ENCODE measurements around the gene SLC7A1. TPM values are rescaled to one million over a fixed set of nuclear protein-coding genes. Genes with fewer than 3 reads are reported as not detected.
A peak's percentile ranks its signal among the peaks of the same experiment; 100 is the strongest.

SLC7A1 gene
- total RNA-seq, 6 donors from 2014 or later: 2.1 to 38.0 (median 21.5) TPM

- H3K27me3 ChIP-seq: no peaks in the 10 kb centered on the region
- TF ChIP-seq EP300 (IDR thresholded peaks at IDR 0.05) (no peak), POLR2A (IDR thresholded peaks at IDR 0.05) (no peak), CTCF (IDR thresholded peaks at IDR 0.05) (no peak), POLR2AphosphoS5 (IDR thresholded peaks at IDR 0.05) (no peak)
- ATAC-seq (ENCODE audit: low FRiP score in 2 of 2) (no peak), DNase-seq (no peak)
- H3K9me3 ChIP-seq: no peaks in the 10 kb centered on the region
- 90 to 94% methylated on average over 14 of the region's 14 CpGs for WGBS, 2 donors
- H3K4me3 ChIP-seq: no peak overlapping the region
- no peak overlapping the region for H3K27ac ChIP-seq
- peaks cover 0 to 14% (median 3%) of the 10 kb centered on the region in 4 donors for H3K36me3 ChIP-seq
- peaks cover 0 to 5% (median 0%) of the 10 kb centered on the region in 4 donors for H3K4me1 ChIP-seq
Measured at GRCh38 chr13:29509999-29510589, 85.4 kb downstream of the SLC7A1 start.

GRCh38 chr13:29508876-29509252 lies 86.6 kb downstream of the SLC7A1 start:
- H3K4me1 ChIP-seq: peaks cover 0 to 5% (median 0%) of the 10 kb centered on the region in 4 donors
- H3K4me3 ChIP-seq: no peak overlapping the region
- no peak for TF ChIP-seq EP300 (IDR thresholded peaks at IDR 0.05)
- TF ChIP-seq POLR2AphosphoS5 (IDR thresholded peaks at IDR 0.05): no peak
- no peak for TF ChIP-seq POLR2A (IDR thresholded peaks at IDR 0.05)
- TF ChIP-seq CTCF (IDR thresholded peaks at IDR 0.05): no peak
- no peak overlapping the region for H3K27ac ChIP-seq
- WGBS, 2 donors: 64 to 100% methylated on average over 4 of the region's 4 CpGs
- H3K9me3 ChIP-seq: no peaks in the 10 kb centered on the region
- DNase-seq (no peak), ATAC-seq (ENCODE audit: low FRiP score in 2 of 2) (no peak)
- no peaks in the 10 kb centered on the region for H3K27me3 ChIP-seq
- H3K36me3 ChIP-seq: peaks cover 0 to 3% (median 0%) of the 10 kb centered on the region in 4 donors

GRCh38 chr13:29508130-29508875 lies 87.2 kb downstream of the SLC7A1 start:
- WGBS, 2 donors: 44 to 72% methylated on average over 5 to 14 of the region's 16 CpGs
- peak in 1 of 2 donors; percentile 79 for DNase-seq
- TF ChIP-seq CTCF (IDR thresholded peaks at IDR 0.05) (peak; percentile 81 to 93 (median 88)), POLR2A (IDR thresholded peaks at IDR 0.05) (no peak), POLR2AphosphoS5 (IDR thresholded peaks at IDR 0.05) (no peak)
- no peak overlapping the region for H3K4me3 ChIP-seq
- H3K4me1 ChIP-seq: peaks cover 0 to 5% (median 0%) of the 10 kb centered on the region in 4 donors
- no peaks in the 10 kb centered on the region for H3K9me3 ChIP-seq
- H3K36me3 ChIP-seq: no peaks in the 10 kb centered on the region
- H3K27me3 ChIP-seq: no peaks in the 10 kb centered on the region
- H3K27ac ChIP-seq: no peak overlapping the region
- ATAC-seq (ENCODE audit: low FRiP score in 2 of 2): peak; percentile 74 to 89

GRCh38 chr13:29507356-29507755 lies 88.1 kb downstream of the SLC7A1 start:
- Histone ChIP-seq H3K27ac (no peak overlapping the region), H3K9me3 (no peaks in the 10 kb centered on the region), H3K4me3 (no peak overlapping the region), H3K36me3 (no peaks in the 10 kb centered on the region), H3K4me1 (peaks cover 0 to 9% (median 2%) of the 10 kb centered on the region in 4 donors), H3K27me3 (peaks cover 0 to 3% (median 0%) of the 10 kb centered on the region in 4 donors)
- 73 to 74% methylated on average over 6 to 14 of the region's 14 CpGs for WGBS, 2 donors
- no peak for ATAC-seq (ENCODE audit: low FRiP score in 2 of 2)
- TF ChIP-seq POLR2A (IDR thresholded peaks at IDR 0.05) (no peak), CTCF (IDR thresholded peaks at IDR 0.05) (no peak)
- no peak for DNase-seq

Data from upper lobe of left lung (tissue), 6 donors.